Measurements from ENCODE around the gene IFNL3. TPM values are rescaled to one million over a fixed set of nuclear protein-coding genes. Genes with fewer than 3 reads are reported as not detected.

Gene IFNL3
- total RNA-seq, 4 donors from 2014 or later = not detected

GRCh38 chr19:39251846-39252245 lies 7.0 kb upstream of the IFNL3 start:
- Histone ChIP-seq H3K4me1 (peaks cover 11 to 17% (median 14%) of the 10 kb centered on the region in 4 donors), H3K9me3 (no peaks in the 10 kb centered on the region), H3K27ac (replicated peaks in 1 of 4) (no peak overlapping the region), H3K4me3 (no peak overlapping the region), H3K36me3 (no peaks in the 10 kb centered on the region), H3K27me3 (peaks cover 0 to 71% (median 22%) of the 10 kb centered on the region in 4 donors)
- 60% methylated on average over 3 of the region's 3 CpGs for WGBS
- DNase-seq (ENCODE audit: extremely low spot score) = no peak
- TF ChIP-seq EP300 (IDR thresholded peaks at IDR 0.05) (no peak), CTCF (IDR thresholded peaks at IDR 0.05) (no peak), POLR2AphosphoS5 (IDR thresholded peaks at IDR 0.05) (no peak), POLR2A (IDR thresholded peaks at IDR 0.05; ENCODE audit: low read depth) (no peak)
- intact Hi-C loops (cut with DNase I) = no loop called here

- Histone ChIP-seq H3K9me3 (no peaks in the 10 kb centered on the region), H3K36me3 (no peaks in the 10 kb centered on the region), H3K27me3 (peaks cover 0 to 66% (median 23%) of the 10 kb centered on the region in 4 donors), H3K4me3 (no peak overlapping the region), H3K4me1 (peaks cover 11 to 18% (median 14%) of the 10 kb centered on the region in 4 donors), H3K27ac (replicated peaks in 1 of 4) (no peak overlapping the region)
- intact Hi-C loops (cut with DNase I) = no loop called here
- TF ChIP-seq POLR2A (IDR thresholded peaks at IDR 0.05; ENCODE audit: low read depth) (no peak), EP300 (IDR thresholded peaks at IDR 0.05) (no peak), POLR2AphosphoS5 (IDR thresholded peaks at IDR 0.05) (no peak), CTCF (IDR thresholded peaks at IDR 0.05) (no peak)
- WGBS = 87% methylated on average over 4 of the region's 5 CpGs
- no peak for DNase-seq (ENCODE audit: extremely low spot score)
Measured at GRCh38 chr19:39251081-39251480, 6.3 kb upstream of the IFNL3 start.

- Histone ChIP-seq H3K4me1 (peaks cover 11 to 18% (median 14%) of the 10 kb centered on the region in 4 donors), H3K9me3 (no peaks in the 10 kb centered on the region), H3K27ac (replicated peaks in 1 of 4) (no peak within 1 kb of the TSS), H3K4me3 (peak within 1 kb of the TSS; percentile 2 to 27 (median 22)), H3K36me3 (no peaks in the 10 kb centered on the region), H3K27me3 (peaks cover 0 to 66% (median 23%) of the 10 kb centered on the region in 4 donors)
- WGBS = 58% methylated on average over 13 of the region's 13 CpGs
- TF ChIP-seq EP300 (IDR thresholded peaks at IDR 0.05) = no peak
- TF ChIP-seq POLR2A (IDR thresholded peaks at IDR 0.05; ENCODE audit: low read depth) = no peak
- no peak for TF ChIP-seq CTCF (IDR thresholded peaks at IDR 0.05)
- no peak for TF ChIP-seq POLR2AphosphoS5 (IDR thresholded peaks at IDR 0.05)
- no peak for DNase-seq (ENCODE audit: extremely low spot score)
- intact Hi-C loops (cut with DNase I) = no loop called here
Measured at GRCh38 chr19:39248806-39249205, 4.0 kb upstream of the IFNL3 start, which contains the start of gene IFNL4. Gene IFNL4 (minus strand): TSS chr19:39248856.

- intact Hi-C loops (cut with DNase I) = no loop called here
- Histone ChIP-seq H3K27me3 (peaks cover 0 to 74% (median 23%) of the 10 kb centered on the region in 4 donors), H3K4me3 (peak overlapping the region; percentile 2 to 27 (median 22))
Measured at GRCh38 chr19:39247701-39248664, 3.2 kb upstream of the IFNL3 start.

More at GRCh38 chr19:39247701-39248664, 3.2 kb upstream of the IFNL3 start:
- H3K9me3 ChIP-seq = no peaks in the 10 kb centered on the region
- TF ChIP-seq POLR2AphosphoS5 (IDR thresholded peaks at IDR 0.05) (no peak), CTCF (IDR thresholded peaks at IDR 0.05) (no peak), EP300 (IDR thresholded peaks at IDR 0.05) (no peak), POLR2A (IDR thresholded peaks at IDR 0.05; ENCODE audit: low read depth) (no peak)
- DNase-seq (ENCODE audit: extremely low spot score) = no peak
- no peak overlapping the region for H3K27ac ChIP-seq (replicated peaks in 1 of 4)
- no peaks in the 10 kb centered on the region for H3K36me3 ChIP-seq
- 15% methylated on average over 19 of the region's 92 CpGs for WGBS
- H3K4me1 ChIP-seq = peaks cover 11 to 18% (median 14%) of the 10 kb centered on the region in 4 donors

All from esophagus muscularis mucosa (tissue), 4 donors.